ENCODE data around the gene HOXA1.
"Not testable (repeated sequence)": the region's sequence is repeated elsewhere in the genome, so short reads cannot be mapped to it uniquely, and the experiment has no call there.

The HOXA1 gene

GRCh38 chr7:27091105-27091504 is 4.7 kb downstream of the HOXA1 start:
- peak; percentile 96 for DNase-seq

GRCh38 chr7:27088002-27088922 is 7.5 kb downstream of the HOXA1 start:
- no peak for DNase-seq

- DNase-seq: no peak
These were observed 12.2 kb downstream of the HOXA1 start for GRCh38 chr7:27083646-27084045.

GRCh38 chr7:27082171-27082570 is 13.6 kb downstream of the HOXA1 start:
- no peak for DNase-seq

- no peak for DNase-seq
These were observed 14.9 kb downstream of the HOXA1 start for GRCh38 chr7:27080844-27081436.

- no peak for DNase-seq
These were observed 16.4 kb downstream of the HOXA1 start for GRCh38 chr7:27079234-27079975.

- no peak for DNase-seq
These were observed 17.1 kb downstream of the HOXA1 start for GRCh38 chr7:27078616-27079233.

- DNase-seq: peak; percentile 95
These were observed 22.7 kb downstream of the HOXA1 start for GRCh38 chr7:27073076-27073475.

GRCh38 chr7:27071622-27072390 is 24.0 kb downstream of the HOXA1 start:
- peak; percentile 86 for DNase-seq

GRCh38 chr7:27068259-27068658 is 27.5 kb downstream of the HOXA1 start:
- no peak for DNase-seq

- peak; percentile 30 for DNase-seq
These were observed 29.7 kb downstream of the HOXA1 start for GRCh38 chr7:27066148-27066547.

GRCh38 chr7:27065709-27066108 is 30.1 kb downstream of the HOXA1 start:
- no peak for DNase-seq

GRCh38 chr7:27064661-27065060 is 31.1 kb downstream of the HOXA1 start:
- no peak for DNase-seq

GRCh38 chr7:27064159-27064558 is 31.6 kb downstream of the HOXA1 start:
- peak; percentile 57 for DNase-seq

- DNase-seq: no peak
These were observed 32.9 kb downstream of the HOXA1 start for GRCh38 chr7:27062946-27063345.

GRCh38 chr7:27053153-27053552 is 42.6 kb downstream of the HOXA1 start:
- peak; percentile 46 for DNase-seq

- no peak for DNase-seq
These were observed 44.3 kb downstream of the HOXA1 start for GRCh38 chr7:27051451-27051850.

- DNase-seq: no peak
These were observed 47.4 kb downstream of the HOXA1 start for GRCh38 chr7:27048438-27048837.

- DNase-seq: peak; percentile 55
These were observed 48.8 kb downstream of the HOXA1 start for GRCh38 chr7:27046854-27047549.

- not testable (repeated sequence) for DNase-seq
These were observed 49.8 kb downstream of the HOXA1 start for GRCh38 chr7:27045972-27046371.

- not testable (repeated sequence) for DNase-seq
These were observed 50.7 kb downstream of the HOXA1 start for GRCh38 chr7:27045066-27045465.
